ENCODE data around the gene OR6M1. TPM values are rescaled to one million over a fixed set of nuclear protein-coding genes. Genes with fewer than 3 reads are reported as not detected.

The OR6M1 gene
- total RNA-seq, 1 experiment from 2014 or later = not detected

DNA sequence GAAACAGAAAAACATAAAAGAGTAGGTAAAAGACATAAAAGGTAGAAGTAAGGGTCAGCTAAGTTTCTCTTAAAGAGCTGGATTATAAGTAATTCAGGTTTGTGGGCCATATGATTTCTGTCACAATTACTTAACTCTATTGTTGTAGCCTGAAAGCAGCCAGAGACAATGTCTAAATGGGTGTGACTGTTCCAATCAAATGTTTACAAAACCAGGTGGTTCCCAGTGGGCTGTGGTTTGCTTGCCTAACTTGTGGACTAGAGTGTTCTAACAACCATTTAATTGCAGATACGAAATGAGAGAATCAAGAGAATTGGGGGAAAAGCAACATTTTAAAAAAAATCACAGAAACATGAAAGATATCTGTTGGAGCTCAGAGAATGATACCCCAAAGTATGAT is 22.6 kb downstream of the OR6M1 start:
- in situ Hi-C loops (cut with HindIII; ENCODE audit: low sequenced_read_pairs) = no loop called here
- no peak for DNase-seq (ENCODE audit: low spot score)

DNA sequence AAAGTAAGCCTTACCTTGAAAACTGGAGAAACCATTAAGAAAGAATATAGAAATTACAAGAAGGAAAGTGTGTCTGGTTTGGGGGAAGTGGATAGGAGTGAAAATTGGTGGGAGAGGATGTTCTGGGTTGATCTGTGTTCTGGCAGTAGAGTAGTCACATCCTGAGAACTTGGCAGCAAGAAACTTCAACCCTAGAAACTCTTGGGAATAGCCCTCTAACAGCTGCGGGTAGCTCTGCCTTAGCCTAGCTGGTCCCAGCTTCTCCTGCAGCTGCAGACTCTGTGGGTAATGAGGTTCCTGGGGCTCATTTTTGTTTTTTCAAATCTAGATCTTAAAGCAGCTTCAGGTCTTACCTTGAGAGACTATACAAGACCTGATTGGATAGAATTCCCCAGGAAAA is 27.6 kb downstream of the OR6M1 start:
- in situ Hi-C loops (cut with HindIII; ENCODE audit: low sequenced_read_pairs) = no loop called here
- DNase-seq (ENCODE audit: low spot score) = no peak

DNA sequence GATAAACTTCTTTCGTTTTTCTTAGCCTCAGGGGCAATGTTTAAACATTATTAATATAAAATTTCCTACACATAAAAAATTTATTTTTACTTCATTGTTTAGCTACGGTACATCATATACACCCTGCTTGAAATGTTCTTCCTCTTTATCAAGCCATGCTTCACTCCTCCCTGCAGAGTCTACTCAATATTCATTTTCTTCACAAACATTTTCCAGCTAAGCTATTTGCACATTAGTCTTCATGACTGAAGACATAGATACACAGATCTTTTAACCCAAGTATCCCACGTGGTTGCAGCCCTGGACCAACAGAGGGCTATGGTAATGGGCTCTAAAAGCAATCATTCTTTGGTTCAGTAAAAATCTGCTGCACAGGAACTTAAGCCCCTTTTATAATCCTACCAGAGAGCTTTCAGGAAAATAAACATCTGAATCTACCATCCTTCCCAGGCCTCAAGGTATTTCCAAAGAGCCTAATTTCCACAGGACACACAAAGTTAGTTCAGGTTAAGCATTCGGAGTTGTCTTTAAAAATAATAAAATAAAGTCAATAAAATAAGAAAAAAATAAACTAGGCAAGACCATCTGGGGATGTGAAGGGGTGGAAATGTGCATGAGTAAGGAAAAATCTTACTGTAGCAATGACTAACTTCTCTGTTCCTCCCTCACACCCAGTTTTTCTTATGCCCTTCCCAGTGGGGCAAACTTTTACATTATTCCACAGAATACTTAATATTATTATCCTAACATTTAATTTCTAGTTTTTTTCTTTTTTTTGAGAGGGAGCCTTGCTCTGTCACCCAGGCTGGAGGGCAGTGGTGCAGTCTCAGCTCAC is 30.2 kb downstream of the OR6M1 start:
- in situ Hi-C loops (cut with HindIII; ENCODE audit: low sequenced_read_pairs) = no loop called here
- DNase-seq (ENCODE audit: low spot score) = no peak

DNA sequence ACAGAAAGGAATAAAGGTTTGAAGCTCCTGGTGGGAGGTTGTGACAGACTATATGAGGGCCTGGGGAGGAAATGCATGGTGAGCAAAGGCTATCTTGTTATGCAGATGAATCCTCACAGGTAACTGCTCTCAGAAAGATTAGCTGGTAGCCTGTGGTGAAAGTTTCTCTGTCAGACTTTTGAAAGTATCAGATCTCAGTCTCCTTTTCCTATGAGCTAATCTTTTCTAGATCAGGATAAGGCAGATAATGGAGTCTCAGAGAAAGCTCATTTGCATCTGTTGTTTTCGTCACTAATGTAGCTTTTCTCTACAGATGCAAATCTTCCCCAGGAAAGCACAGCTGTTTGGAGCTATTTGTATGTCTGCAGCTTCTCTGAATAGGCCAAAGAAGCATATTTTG is 30.9 kb downstream of the OR6M1 start:
- in situ Hi-C loops (cut with HindIII; ENCODE audit: low sequenced_read_pairs) = no loop called here
- DNase-seq (ENCODE audit: low spot score) = no peak

DNA sequence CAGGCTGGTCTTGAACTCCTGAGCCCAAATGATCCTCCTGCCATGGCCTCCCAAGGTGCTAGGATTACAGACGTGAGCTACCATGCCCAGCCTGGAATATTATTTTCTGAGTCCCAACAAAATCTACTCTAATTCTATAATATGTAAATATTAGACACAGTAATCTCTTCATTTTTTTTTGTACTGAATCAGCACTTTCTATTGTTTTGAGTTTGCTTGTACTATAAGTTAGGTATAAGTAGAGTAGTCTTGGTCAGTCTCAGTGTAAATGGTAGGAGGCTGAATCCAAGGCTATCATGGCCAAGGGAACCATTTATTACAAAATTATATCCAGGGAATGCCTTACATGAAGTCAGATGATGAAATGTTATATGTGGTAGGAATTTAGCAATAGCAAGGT is 32.2 kb downstream of the OR6M1 start:
- in situ Hi-C loops (cut with HindIII; ENCODE audit: low sequenced_read_pairs) = no loop called here

DNA sequence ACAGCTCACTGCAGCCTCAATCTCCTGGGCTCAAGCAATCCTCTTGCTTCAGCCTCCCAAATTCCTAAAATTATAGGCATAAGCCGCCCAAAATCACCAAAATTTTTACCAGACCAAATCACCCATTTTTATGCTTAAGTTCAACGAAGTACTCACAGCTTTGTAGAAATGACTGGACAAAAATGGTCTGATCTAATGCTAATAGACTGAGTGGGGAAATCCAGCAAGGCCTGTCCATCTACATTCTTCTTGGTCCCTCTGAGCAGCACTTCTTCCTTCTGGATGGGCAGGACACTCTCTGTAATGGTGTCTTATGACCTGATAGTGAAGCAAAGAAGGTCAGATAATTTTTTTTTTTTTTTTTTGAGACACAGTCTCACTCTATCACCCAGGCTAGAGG is 33.1 kb downstream of the OR6M1 start:
- in situ Hi-C loops (cut with HindIII; ENCODE audit: low sequenced_read_pairs) = no loop called here
- no peak for DNase-seq (ENCODE audit: low spot score)

More for the DNA sequence above, 32.2 kb downstream of the OR6M1 start:
- DNase-seq (ENCODE audit: low spot score) = no peak

DNA sequence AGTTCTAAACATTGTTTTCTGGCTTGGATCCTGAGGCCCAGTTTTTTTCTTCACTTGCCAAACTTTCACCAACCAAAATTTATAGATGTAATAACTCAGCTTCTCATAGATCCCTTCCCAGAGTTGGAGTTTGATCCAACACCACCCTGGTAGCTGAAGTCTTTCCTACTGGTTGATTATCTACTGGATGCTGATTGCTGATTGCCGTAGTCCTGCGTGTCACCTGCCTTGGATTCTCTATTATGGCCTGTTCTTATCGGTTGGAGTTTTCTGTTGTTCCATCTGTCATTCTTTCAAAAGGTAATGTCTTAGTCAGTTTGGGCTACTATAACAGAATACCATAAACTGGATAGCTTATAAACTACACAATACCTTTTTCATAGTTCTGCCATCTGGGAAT is 34.5 kb downstream of the OR6M1 start:
- in situ Hi-C loops (cut with HindIII; ENCODE audit: low sequenced_read_pairs) = no loop called here
- no peak for DNase-seq (ENCODE audit: low spot score)

DNA sequence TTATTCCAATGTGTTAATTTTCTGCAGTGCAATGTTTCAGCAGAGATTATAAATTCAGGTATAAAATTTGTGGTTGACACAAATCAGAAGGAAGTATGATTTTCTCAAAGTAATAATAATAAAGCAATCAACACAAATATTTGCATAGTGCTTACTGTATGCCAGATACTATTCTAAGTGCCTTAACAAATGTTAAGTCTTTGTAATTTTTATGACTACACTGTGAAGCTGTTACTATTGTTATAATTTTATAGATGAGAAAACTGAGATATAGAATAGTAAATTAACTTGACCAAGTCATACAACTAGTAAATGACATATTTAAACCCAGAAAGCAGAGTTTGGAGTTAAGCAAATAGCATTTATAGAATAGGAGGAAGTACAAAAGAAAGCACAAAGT is 35.4 kb downstream of the OR6M1 start:
- in situ Hi-C loops (cut with HindIII; ENCODE audit: low sequenced_read_pairs) = no loop called here
- DNase-seq (ENCODE audit: low spot score) = no peak

DNA sequence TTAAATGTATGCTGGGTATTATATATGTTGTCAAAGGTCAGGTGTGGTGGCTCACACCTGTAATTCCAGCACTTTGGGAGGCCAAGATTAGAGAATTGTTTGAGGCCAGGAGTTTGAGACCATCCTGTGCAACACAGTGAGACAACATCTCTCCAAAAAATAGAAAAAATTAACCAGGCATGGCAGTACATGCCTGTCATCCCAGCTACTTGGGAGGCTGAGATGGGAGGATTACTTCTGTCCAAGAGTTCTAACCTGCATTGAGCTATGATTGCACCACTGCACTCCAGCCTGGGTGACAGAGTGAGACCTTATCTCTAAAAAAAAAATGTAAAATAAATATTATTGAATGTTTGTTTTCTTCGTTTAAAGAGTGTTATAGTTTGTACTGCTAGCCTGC is 40.5 kb downstream of the OR6M1 start:
- DNase-seq (ENCODE audit: low spot score) = no peak
- in situ Hi-C loops (cut with HindIII; ENCODE audit: low sequenced_read_pairs) = no loop called here

DNA sequence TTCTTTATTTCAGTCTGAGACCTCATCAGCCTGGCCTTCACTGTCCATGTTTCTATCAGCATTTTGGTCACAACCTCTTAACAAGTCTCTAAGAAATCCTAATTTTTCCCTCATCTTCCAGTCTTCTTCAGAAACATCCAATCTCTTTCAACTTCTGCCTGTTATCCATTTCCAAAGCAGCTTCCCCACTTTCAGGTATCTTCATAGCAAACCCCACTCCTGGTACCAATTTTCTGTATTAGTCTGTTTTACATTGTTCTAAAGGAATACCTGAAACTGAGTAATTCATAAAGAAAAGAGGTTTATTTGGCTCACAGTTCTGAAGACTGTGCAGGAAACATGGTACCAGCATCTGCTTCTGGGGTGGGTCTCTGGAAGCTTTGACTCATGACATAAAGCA is 43.7 kb downstream of the OR6M1 start:
- in situ Hi-C loops (cut with HindIII; ENCODE audit: low sequenced_read_pairs) = no loop called here
- no peak for DNase-seq (ENCODE audit: low spot score)

DNA sequence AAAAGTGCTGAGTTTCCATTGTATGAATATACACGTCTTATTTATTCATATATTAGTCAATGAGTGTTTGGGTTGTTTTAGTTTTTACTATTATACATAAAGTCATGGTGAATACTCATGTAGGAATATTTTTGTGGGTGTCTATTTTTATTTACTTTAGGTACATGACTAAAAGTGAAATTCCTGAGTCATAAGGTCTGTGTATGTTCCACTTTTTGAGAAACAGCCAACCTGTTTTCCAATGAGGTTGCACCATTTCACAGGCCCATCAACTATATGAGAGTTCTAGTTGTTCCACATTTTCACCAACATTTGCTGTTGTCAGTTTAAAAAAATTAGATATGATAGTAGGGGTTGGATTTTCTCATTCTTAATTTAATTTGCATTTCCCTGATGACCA is 45.3 kb downstream of the OR6M1 start:
- in situ Hi-C loops (cut with HindIII; ENCODE audit: low sequenced_read_pairs) = no loop called here
- no peak for DNase-seq (ENCODE audit: low spot score)

DNA sequence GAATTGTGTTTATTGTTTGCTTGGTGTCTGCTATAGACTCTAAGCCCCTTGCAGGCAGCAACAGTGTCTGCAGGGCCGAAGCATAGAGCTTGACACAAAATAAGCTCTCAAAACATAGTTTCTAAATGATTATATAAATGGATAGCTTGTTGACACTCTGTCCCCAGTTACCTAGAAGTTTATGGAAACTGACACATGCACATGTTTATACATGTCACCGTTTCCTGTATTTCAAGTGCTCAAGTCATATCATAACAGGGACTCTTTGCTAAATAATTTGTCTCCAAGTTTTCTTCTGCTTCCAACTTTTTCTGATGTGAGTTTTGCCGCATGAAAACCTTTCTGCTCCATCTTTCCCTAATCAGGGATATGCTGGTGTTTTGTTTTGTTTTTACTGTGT is 48.2 kb downstream of the OR6M1 start:
- no peak for DNase-seq (ENCODE audit: low spot score)
- in situ Hi-C loops (cut with HindIII; ENCODE audit: low sequenced_read_pairs) = no loop called here

DNA sequence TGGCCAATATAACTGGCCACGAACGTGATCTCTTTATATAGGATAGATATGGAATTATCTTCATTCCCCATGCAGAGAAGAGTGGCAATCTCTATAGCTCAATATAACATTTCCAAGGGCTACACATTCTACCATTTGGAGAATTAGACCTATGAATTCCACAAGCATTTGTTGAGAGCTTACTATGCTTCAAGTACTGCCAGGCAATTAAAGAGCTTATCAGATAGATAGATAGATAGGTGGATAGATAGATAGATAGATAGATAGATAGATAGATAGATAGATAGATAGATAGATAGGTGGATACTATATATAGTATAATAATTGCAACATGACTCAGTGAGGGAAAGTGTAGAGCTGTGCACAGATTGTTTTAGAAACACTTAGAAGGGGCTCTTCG is 50.3 kb downstream of the OR6M1 start:
- in situ Hi-C loops (cut with HindIII; ENCODE audit: low sequenced_read_pairs) = no loop called here
- DNase-seq (ENCODE audit: low spot score) = no peak

Other genes starting within 250 kb of the OR6M1 start
- not detected in 2 replicates for gene SCN3B, start 151.7 kb downstream of the OR6M1 start, total RNA-seq (2014; rRNA removed; shearing (Covaris generic))
- gene ZNF202, start 64.7 kb downstream of the OR6M1 start, total RNA-seq (2014; rRNA removed; shearing (Covaris generic)) = 8.9 and 27.4 TPM in 2 replicates
- gene OR6X1, start 51.8 kb downstream of the OR6M1 start, total RNA-seq (2014; rRNA removed; shearing (Covaris generic)) = not detected in 2 replicates
- gene TMEM225, start 79.3 kb upstream of the OR6M1 start, total RNA-seq (2014; rRNA removed; shearing (Covaris generic)) = not detected in 2 replicates
- not detected in 2 replicates for gene OR8D4, start 95.8 kb upstream of the OR6M1 start, total RNA-seq (2014; rRNA removed; shearing (Covaris generic))
- gene OR4D5, start 133.3 kb upstream of the OR6M1 start, total RNA-seq (2014; rRNA removed; shearing (Covaris generic)) = not detected in 2 replicates
- not detected in 2 replicates for gene OR6T1, start 137.5 kb upstream of the OR6M1 start, total RNA-seq (2014; rRNA removed; shearing (Covaris generic))
- gene OR10S1, start 171.4 kb upstream of the OR6M1 start, total RNA-seq (2014; rRNA removed; shearing (Covaris generic)) = not detected in 2 replicates
- not detected in 2 replicates for gene OR10G6, start 188.8 kb upstream of the OR6M1 start, total RNA-seq (2014; rRNA removed; shearing (Covaris generic))
- not detected in 2 replicates for gene OR10G4, start 206.6 kb upstream of the OR6M1 start, total RNA-seq (2014; rRNA removed; shearing (Covaris generic))
- not detected in 2 replicates for gene OR10G9, start 216.7 kb upstream of the OR6M1 start, total RNA-seq (2014; rRNA removed; shearing (Covaris generic))
- not detected in 2 replicates for gene OR10G8, start 220.4 kb upstream of the OR6M1 start, total RNA-seq (2014; rRNA removed; shearing (Covaris generic))
- not detected in 2 replicates for gene OR10G7, start 235.0 kb upstream of the OR6M1 start, total RNA-seq (2014; rRNA removed; shearing (Covaris generic))

Data from G401 (cell line).